IPS-18c (cell line): ENCODE data around the gene BCL6.
A peak's percentile ranks its signal among the peaks of the same experiment; 100 is the strongest.

Experiments used
- H3K4me3 ChIP-seq: 2 replicates; pipeline ENCODE4 v1.7.0; 2013; ENCODE audit warnings: low read depth, mild to moderate bottlenecking, low read length, moderate library complexity; ENCODE audit not compliant: insufficient read depth
- H3K9me3 ChIP-seq: one replicate; pipeline ENCODE4 v1.6.1; 2013; ENCODE audit warnings: mild to moderate bottlenecking, low read length, moderate library complexity; ENCODE audit not compliant: control insufficient read depth, insufficient read depth

Gene BCL6

DNA sequence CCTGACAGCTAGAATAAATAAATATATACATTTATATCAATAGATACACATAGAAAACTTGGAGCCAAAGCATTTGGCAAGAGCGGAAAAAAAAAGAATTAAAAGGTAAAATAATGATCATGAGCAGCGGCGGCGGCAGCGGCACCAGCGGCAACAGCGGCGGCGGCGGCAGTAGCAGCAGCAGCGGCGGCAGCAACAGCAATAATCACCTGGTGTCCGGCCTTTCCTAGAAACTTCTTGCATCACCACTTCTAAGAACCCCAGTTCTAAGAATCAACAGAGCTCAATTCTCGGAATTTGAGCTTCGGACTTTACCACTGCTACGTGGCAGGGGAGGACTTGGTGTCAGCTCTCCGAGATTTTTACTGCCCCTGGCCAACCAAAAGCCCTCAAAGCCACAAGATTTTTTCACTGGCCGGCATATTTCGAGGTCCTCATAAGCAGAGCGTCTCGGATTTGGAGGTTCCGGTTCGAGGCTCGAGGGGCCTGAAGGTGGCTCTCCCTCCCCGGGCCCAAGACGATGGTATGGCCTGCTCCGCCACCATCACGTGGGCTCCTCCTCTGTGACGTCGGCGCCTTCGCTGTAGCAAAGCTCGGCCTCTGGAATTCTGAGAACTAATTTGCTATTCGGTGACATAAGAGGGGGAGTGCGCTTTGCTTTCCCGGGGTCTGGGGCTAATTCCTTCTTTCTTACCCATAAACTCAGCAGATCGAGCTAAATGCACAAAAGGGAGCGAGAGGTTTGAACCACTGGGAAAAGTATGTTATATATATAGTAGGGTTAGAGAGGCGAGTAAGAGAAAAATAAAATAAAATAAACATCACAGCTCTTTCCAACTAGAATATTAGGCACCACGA lies at the start of gene BCL6:
Gene BCL6 (minus strand): TSS at position 268 of the 858 bp plus-strand sequence. CDS start 11,775 bp downstream, outside the sequence.
- Histone ChIP-seq H3K4me3 (peak within 1 kb of the TSS; percentile 82), H3K9me3 (peaks cover 2% of the 10 kb centered on the region)

DNA sequence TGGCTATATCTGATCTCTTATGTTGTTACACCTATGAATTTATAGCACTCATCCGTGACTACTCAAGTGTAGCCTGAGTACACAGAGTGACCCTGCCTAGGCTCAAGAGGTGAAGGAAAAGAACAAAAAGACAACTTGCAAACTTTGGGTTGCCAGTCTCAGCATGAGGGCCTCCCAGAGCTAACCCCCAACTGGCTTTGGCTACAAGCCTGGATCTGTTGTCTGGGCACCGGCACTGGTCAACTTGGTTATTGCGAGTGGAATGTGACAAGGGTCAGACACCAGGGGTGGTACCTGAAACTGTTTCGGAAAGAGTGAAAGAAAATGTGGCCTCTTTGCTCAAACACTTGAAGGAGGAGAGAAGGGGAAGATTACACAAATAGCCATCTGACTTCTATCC lies 49.5 kb upstream of the BCL6 start:
- Histone ChIP-seq H3K9me3 (no peaks in the 10 kb centered on the region), H3K4me3 (no peak overlapping the region)

DNA sequence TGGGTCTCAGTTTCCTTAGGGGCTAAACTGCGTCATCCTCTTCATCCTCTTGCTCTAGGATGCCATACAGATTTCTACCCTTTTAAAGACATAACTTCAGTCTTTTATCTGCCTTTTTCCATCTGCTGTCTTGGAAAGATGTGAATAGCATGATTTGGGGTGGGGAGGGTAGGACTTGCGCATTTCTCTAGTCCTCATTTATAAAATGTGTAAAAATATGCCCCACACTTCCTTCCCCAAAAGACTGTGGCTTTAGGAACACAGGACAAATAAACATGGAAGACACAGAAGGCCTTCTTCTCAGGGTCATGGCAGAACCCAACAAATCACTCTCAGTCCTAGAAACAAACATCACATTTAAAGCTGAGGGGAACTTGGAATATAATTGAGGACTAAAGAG lies 48.4 kb upstream of the BCL6 start:
- H3K4me3 ChIP-seq: no peak overlapping the region
- no peaks in the 10 kb centered on the region for H3K9me3 ChIP-seq

DNA sequence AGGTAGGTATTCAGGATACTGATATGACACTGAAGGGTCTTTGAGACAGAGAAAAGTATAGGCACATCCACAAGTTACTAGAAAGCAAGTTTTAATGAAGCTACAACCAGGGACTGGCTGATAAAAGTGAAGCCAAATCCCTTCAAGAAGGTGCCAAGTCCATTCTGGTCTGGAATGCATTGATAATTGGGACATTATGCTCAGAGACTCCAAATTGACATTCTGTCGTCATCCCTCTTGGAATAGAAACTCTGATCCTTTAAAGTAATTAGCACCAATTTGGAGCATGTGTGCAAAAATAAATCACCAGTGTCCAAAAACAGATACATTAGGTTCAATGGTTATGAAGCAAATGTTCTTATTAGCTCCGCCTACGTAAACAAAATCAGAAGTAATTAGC lies 47.3 kb upstream of the BCL6 start:
- H3K4me3 ChIP-seq: no peak overlapping the region
- no peaks in the 10 kb centered on the region for H3K9me3 ChIP-seq

DNA sequence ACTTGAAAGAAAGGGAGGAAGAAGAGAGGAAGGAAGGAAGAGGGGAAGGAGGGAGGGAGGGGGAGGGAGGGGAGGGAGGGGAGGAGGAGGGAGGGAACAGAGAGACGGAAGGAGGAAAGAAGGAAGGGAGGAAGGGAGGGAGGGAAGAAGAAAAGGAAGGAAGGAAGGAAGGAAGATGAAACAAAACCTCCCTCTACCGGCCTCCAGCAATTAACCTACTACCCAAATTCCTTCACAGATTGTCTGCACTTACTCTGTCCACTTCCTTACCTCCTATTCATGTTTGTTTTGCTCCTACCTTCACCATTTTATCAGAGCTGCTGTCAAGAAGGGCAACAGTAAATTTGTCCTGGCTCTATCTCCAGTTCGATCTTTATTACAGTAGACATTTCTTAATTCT lies 44.6 kb upstream of the BCL6 start:
- no peak overlapping the region for H3K4me3 ChIP-seq
- no peaks in the 10 kb centered on the region for H3K9me3 ChIP-seq

DNA sequence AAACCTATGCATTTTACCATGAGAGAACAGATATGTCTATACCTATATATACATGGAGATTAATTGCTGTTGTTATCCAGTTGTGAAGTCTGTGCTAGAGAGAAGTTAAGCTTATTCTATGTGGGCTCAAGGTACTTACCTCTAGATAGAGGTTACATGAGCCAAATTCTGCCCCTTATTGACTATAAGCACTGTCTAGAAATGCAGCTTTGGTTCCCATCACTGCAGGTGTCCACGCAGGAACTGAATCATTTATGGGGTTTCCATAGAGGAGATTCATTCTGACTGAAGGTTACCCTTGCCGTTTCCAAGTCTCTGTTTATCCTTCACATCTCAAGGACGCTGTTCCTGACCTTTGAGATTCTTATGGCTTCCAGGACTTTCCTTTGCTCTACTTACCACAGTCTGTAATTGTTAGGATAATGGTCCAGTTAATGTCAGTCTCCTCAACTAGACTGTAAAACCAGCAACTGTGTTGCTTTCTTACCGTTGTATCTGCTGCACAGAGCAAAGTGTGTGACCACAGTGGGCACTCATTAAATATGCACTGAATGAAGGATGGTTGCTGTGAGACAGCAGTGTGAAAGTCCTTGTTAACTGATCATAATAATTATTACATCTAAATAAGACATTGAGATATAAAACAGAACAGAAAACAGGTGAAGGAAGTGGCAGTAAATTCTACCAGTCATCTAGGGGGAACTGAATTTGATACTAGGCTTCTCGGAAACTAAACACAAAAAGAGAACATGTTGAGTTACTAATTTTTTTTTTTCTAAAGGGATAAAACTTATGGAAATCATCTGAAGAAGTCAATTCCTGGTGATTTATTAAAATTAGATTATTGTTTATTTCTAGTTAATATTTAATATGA lies 44.0 kb upstream of the BCL6 start:
- no peak overlapping the region for H3K4me3 ChIP-seq
- H3K9me3 ChIP-seq: no peaks in the 10 kb centered on the region

DNA sequence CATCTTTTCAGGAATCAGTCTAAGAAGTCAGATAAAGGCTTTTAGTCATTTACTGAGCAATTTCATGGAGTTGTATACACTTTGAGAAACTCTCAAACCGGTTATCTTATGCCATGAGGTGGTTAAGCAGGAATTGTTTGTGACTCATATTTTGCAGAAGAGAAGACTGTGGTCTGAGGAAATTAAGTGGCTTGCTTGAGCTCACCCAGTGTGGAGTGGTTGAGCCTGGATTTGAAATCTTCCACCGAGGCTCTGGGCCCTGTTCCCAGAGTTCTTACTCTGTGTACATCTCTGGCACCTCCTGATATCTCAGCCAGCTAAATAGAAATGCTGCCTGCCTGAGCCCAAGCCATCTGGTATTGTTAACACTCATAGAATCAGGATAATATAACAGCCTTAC lies 37.8 kb upstream of the BCL6 start:
- H3K9me3 ChIP-seq: no peaks in the 10 kb centered on the region

DNA sequence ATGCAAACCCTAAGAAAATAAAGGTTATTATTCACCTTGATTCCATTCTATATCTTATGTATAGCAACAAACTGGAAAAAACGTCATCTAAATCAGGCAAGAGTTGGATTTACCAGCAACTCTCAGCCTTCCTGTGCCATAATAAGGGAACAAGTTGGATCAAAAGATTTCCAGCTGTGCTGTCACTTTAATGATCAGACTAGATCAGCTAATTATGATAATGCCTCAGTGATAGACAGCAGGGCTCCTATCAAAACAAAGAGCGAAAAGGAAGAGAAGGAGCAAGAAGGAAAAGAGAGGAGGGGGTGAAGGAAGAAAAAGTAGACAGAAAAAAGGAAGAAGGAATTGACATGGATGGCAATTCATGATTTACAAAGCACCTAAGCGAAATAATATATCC lies 36.7 kb upstream of the BCL6 start:
- no peaks in the 10 kb centered on the region for H3K9me3 ChIP-seq
- H3K4me3 ChIP-seq: no peak overlapping the region

More for the DNA sequence above, 37.8 kb upstream of the BCL6 start:
- H3K4me3 ChIP-seq: no peak overlapping the region

DNA sequence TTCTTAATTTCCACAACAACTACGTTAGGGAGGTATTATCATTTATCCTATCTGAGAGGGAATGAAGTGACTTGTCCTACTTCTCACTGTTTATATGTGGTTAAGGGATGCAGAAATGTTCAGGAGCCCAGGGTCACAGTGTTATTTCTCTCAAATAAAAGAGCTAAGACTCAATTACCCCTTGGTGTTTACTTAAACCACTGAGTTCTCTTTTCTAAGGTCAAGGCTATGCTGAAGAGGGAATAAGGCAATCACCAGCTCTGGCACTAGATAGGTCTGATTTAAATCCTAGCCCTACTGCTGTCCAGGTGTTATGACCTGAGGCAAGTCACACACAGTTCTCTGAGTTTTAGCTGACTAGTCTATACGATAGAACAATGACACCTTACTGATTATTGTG lies 35.7 kb upstream of the BCL6 start:
- Histone ChIP-seq H3K4me3 (no peak overlapping the region), H3K9me3 (no peaks in the 10 kb centered on the region)

DNA sequence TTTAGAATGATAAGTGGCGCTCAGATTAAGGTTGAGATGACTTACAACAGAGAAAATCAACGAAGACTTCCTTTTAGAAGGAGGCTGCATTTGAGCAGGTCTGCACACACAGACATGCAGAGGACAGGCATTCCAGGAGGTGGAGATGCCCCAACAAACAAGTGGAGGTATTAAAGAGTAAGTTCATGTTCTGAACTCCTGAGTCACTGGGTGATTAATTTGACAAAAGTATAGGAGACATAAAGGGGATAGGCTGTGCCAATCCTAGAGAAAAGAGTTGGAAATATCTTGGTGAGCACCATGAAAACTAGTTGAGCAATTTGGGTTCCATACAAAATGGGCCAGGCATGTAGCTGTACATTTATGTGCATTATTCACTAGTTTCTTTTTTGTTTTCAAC lies 33.5 kb upstream of the BCL6 start:
- no peaks in the 10 kb centered on the region for H3K9me3 ChIP-seq

DNA sequence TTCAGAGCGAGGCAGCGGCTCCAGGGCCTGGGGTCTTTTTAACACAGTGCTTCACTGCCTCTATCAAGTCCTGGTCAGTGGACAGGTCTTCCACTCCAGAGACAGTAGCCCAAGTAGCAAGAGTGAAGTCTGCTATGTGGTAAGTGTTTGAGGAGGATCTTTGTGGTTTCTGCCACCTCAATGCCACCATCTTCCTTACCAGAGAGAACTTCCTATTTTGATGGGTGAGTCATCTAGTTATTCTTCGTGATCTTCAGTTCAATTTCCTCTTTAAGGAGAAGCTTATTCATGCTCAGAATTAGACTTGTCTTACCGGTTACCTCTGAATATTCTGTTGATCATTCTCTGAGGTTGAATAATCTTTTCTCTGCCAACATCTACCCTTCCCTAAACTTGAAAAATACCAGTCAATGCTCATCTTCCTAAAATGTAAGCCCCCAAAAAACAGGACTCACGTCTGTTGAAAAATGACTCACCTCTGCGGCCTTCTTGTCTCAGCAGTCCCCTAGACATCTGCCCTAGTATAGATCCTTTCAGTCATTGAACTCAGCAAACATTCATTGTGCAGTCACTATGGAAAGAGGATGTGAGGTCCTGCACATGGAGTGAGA lies 32.2 kb upstream of the BCL6 start:
- Histone ChIP-seq H3K4me3 (no peak overlapping the region; the same call in 1 of the 2 replicates), H3K9me3 (no peaks in the 10 kb centered on the region)

More for the DNA sequence above, 33.5 kb upstream of the BCL6 start:
- no peak overlapping the region for H3K4me3 ChIP-seq

DNA sequence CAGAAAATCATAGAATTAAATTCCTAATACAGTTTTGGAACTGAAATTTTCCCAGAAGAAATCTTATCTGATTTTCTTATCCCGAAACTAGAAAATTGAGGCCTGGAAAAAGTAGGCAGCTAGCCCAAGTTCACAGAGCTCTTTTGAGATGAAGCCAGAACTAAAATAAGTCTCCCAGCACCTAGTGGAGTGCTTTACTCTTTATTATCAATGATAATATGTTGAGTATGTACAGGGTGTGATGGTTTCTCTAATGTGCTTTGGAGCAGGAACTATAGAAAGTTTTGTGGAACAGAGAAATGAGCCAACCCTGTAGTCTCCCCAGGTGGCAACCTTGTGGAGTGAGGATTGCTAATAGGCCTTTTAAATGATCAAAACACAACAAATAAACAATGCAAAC lies 30.3 kb upstream of the BCL6 start:
- Histone ChIP-seq H3K4me3 (no peak overlapping the region), H3K9me3 (no peaks in the 10 kb centered on the region)

DNA sequence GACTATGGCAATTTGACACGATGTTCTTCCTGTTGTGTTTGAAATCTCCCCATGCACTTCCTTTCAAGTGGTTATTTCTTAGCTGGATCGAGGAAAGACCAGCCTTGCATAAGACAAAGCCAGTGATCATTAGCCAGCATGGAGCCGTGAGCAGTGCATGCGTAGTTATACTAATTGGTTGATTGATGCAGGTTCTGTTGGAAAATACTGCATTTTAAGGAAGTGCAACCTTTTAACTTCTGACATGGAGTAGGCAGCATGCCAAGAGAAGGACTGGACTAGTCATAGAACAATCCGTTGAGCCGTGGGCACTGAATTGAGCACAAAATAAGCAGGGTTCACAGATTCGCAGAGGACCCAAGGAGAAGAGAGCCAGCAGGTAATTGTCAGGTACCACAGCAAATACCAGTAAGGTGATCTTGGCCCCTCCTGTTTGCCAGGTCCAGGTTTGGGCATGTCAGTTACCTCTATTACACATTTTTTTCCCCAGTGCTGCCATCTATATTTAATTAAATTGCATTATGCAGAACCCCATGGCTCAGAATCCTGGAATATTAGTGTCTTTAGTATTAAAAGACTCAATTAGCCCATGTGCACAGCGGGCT lies 29.0 kb upstream of the BCL6 start:
- H3K9me3 ChIP-seq: no peaks in the 10 kb centered on the region
- no peak overlapping the region for H3K4me3 ChIP-seq

DNA sequence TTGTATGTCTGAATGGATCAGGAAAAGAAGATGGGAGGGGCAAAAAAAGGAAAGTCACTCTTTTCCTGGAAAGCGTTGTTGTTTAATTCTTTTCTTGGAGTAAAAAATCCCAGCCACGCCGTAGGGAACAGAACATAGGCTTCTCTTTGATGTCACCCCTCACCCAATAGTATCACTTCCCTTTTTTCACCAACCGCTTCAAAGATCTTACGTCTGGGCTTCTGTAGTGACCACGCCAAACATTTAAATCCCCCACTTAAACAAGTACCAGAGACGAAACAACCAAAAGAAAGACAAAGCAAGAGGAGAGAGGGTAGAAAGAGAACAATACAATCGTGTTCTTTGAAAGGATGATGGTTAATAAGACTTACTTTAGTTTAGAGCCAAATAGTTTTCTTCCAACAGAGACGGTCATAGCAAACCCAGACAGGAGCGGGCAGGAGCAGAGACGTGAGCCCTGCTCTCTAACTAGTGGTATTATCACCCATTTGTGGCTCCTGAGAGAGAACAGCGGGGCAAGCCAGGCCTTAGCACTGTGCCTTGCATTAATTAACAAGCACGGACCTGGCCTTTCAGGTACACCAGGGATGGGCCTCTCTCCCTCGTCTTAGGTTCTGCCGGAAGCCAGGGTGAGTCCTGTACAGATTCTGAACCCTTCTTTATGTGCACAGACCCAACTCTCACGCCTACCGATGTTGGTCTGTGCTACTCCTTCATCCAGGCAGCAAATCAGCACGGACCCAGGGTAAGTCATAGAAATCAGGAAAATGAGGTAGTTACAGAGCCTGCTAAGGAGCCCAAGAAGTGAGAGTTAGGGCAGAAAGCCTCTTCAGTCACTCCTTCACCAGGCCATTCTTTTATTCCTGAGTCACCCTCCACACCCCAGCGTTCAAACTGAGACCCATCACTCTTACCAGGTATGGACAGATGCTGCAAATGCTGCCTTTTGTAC lies 28.2 kb upstream of the BCL6 start:
- H3K4me3 ChIP-seq: no peak overlapping the region

DNA sequence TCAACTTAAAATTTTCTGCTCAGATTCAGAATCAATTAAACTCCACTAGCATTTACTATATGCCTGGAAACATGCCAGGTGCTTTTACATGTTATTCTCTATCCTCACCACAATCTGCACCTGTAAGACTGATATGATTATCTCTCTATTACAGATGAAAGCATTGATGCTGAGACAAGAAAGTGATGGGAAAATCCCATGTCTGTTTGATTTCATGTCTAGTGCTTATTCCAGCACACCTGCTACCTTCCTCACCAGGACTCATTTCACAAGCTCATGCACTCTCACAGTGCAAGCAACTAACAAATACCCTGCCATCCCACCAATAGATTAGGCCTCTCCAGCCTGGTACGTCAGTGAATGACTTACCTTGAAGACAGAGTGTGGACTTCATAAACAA lies 25.0 kb upstream of the BCL6 start:
- no peak overlapping the region for H3K4me3 ChIP-seq
- no peaks in the 10 kb centered on the region for H3K9me3 ChIP-seq

More for the DNA sequence above, 28.2 kb upstream of the BCL6 start:
- H3K9me3 ChIP-seq: no peaks in the 10 kb centered on the region

DNA sequence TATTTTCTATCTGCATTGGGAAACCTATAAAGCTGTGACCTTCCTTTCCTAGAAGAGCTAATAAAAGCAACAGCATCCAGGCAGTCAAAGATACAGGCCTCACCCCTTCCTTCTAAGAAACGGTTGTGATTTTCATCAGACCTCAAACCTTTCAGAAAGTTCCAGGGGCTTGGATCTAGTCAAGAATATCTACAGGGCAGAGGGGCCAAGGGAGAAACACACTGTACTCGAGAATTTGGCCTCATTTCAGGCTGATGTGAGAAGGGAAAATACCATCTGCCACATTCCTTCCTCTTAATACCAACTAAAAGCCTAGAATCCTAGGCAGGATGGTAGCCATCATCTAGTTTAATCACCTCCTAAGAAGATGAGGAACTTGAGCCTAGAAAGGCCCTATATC lies 24.5 kb upstream of the BCL6 start:
- H3K9me3 ChIP-seq: no peaks in the 10 kb centered on the region
- no peak overlapping the region for H3K4me3 ChIP-seq
